Retinal pigment epithelial cell (primary cell): Measurements from ENCODE around the gene SMOC2.

Source experiments
- DNase-seq: peaks from one replicate; pipeline ENCODE4 v3.0.0-alpha.2; 2010; ENCODE audit warnings: low read depth
- H3K4me3 ChIP-seq: 2 replicates; pipeline ENCODE4 v1.5.1; 2011; ENCODE audit warnings: mild to moderate bottlenecking, low read length, control low read depth, moderate library complexity
- TF ChIP-seq, protein P1 (sequence below): conservative IDR thresholded peaks from 2 replicates; pipeline ENCODE4 v1.5.1; 2011; ENCODE audit warnings: low read depth, low read length, control low read depth, inconsistent platforms

The SMOC2 gene

DNA sequence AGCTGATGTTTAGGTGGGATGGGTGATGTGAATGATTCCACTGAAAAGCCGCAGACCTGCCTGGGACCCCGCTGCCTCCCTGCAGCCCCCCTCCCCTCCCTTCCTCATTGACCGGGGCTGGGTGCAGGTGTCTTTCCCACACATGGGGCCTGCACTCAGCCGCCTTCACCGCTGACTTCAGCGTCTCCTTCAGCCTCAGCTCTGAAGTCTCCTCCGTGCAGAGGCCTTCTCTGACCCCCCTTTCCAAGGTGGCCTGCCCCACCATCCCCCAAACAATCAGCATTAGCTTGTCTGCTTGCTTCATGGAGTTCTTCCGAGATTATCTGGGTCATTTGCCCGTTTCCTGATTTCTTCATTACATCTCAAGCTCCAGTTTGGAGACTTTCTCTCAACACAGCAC is 140.7 kb downstream of the SMOC2 start:
- no peak for DNase-seq
- TF ChIP-seq, protein P1, sequence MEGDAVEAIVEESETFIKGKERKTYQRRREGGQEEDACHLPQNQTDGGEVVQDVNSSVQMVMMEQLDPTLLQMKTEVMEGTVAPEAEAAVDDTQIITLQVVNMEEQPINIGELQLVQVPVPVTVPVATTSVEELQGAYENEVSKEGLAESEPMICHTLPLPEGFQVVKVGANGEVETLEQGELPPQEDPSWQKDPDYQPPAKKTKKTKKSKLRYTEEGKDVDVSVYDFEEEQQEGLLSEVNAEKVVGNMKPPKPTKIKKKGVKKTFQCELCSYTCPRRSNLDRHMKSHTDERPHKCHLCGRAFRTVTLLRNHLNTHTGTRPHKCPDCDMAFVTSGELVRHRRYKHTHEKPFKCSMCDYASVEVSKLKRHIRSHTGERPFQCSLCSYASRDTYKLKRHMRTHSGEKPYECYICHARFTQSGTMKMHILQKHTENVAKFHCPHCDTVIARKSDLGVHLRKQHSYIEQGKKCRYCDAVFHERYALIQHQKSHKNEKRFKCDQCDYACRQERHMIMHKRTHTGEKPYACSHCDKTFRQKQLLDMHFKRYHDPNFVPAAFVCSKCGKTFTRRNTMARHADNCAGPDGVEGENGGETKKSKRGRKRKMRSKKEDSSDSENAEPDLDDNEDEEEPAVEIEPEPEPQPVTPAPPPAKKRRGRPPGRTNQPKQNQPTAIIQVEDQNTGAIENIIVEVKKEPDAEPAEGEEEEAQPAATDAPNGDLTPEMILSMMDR = no peak

DNA sequence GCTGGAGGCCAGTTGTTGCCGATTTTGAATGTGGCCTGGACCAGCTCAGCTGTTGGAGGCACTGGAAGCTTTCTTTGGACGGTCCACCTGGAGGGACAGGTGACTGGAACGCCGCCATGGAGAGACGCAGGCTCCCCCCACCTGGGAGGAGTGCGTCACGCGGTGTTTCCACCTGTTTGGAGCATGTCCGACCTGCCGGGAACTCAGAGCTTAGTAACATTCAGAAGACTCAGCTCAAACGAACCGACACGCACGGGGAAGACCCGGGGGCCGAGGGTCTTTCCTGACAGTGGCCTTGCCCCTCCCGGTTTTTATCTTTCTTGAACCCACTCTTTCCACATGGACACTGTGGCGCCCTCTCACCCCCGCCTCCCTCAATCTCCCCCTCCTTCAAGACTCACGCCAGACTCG is 141.6 kb downstream of the SMOC2 start:
- TF ChIP-seq, protein P1 = no peak
- DNase-seq = no peak

More for the DNA sequence above, 140.7 kb downstream of the SMOC2 start:
- H3K4me3 ChIP-seq = no peak overlapping the region

DNA sequence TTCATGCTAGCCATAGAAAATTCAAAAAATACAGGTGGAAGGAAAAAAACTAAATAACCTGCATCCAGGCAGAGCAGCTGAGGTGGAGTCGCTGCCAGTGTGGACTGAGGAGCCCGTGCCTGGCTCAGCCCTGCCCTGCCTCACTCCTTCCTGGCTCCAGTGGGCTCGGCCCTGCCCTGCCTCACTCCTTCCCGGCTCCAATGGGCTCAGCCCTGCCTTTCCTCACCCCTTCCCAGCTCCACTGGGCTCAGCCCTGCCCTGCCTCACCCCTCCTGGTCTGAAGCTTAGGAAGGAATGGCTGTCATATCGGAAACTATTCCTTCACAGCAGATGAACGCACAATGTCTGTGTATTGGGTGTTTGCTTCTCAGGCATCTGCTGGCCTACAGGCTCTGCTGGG is 142.1 kb downstream of the SMOC2 start:
- H3K4me3 ChIP-seq = no peak overlapping the region
- TF ChIP-seq, protein P1 = no peak
- DNase-seq = no peak

More for the DNA sequence above, 141.6 kb downstream of the SMOC2 start:
- no peak overlapping the region for H3K4me3 ChIP-seq

DNA sequence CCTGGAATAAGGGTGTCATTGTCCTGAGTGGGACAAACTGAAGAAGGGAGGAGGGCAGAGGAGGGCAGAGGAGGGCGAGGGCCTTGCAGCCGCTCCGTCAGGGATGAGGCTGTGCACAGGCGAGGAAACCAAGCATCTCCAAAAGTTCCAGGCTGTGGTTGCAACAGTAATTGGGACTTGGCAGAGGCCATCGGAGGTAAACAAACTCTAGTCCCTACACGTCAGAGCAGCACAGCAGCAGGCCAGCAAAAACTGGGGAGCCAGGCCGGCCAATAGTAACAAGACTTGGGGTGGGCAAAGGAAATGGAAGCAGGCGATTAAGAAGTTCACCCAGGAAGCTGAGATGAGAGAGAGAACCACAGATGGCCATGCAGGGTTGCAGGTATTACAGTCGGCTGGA is 142.8 kb downstream of the SMOC2 start:
- TF ChIP-seq, protein P1 = no peak
- no peak for DNase-seq
- no peak overlapping the region for H3K4me3 ChIP-seq

DNA sequence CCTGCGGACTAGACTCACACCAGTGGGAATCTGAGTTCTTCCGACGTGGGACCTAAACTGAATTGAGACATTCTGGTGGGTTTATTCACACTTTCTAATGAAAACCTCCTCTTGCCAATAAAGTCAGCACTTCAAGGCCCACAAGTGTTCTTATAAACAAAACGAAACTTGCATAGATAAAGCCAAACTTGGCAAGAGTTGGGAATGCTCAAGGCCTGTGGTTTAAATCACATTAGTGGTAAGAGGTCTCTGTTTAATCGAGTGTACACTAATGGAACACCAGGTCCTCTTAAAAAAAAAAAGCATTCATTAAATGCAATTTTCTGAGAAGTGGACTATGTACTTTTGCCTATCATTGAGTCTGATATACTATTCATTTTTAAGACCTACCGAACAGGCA is 143.3 kb downstream of the SMOC2 start:
- no peak overlapping the region for H3K4me3 ChIP-seq
- no peak for DNase-seq
- TF ChIP-seq, protein P1 = no peak

DNA sequence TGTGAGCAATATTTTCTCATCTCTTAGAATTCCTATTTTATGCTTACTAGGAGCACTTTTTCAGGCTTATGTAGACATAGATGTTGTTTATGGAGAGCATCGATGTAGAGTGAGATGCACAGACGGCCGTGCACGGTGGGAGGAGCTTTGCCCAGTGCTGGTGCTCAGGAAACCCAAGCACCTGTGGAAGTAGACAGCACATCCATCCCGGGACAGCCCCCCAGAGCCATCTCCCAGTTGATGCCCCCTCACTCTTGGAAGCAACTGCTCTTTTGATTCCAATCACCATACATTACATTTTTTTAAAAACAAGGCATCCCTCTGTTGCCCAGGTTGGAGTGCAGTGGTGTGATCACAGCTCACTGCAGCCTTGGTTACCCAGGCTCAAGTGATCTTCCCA is 143.7 kb downstream of the SMOC2 start:
- no peak for DNase-seq
- TF ChIP-seq, protein P1 = no peak
- no peak overlapping the region for H3K4me3 ChIP-seq

DNA sequence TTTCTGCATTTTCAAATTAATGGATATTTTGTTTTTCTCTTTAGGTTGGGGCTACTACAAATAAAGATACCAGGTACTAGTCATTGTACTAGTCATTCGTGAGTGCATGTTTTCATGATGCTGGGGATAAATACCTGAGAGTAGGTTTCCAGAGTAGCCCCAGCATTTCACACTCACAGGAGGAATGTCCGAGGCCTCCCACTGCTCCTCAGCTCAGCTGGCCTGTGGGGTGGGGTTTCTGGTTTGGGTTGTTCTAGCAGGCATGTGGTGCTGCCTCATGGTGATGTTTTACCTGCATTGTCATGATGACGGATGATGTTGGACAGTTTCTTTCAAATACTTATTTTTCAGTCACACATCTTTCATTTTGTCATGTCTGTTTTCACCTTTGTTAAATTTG is 144.5 kb downstream of the SMOC2 start:
- no peak for DNase-seq
- H3K4me3 ChIP-seq = no peak overlapping the region
- TF ChIP-seq, protein P1 = no peak
